ENCODE measurements around the gene BLNK.

The BLNK gene

GRCh38 chr10:96168546-96168945, 102.8 kb downstream of the BLNK start:
- CTCF ChIA-PET, result no interaction called here

GRCh38 chr10:96165726-96166125, 105.6 kb downstream of the BLNK start:
- no peak for DNase-seq (ENCODE audit: low spot score)
- H3K27ac ChIP-seq, result no peak overlapping the region
- TF ChIP-seq CTCF (conservative IDR thresholded peaks at IDR 0.05; ENCODE audit: low read depth), result no peak
- ChIA-PET CTCF (interaction anchor here (1.1 kb wide), 1 partner anchor 169 kb away, joined by 3 read pairs; no protein-coding TSS in a partner anchor), POLR2A (ENCODE audit: low non-redundant PET) (no interaction called here)

More at GRCh38 chr10:96168546-96168945, 102.8 kb downstream of the BLNK start:
- no peak for TF ChIP-seq CTCF (conservative IDR thresholded peaks at IDR 0.05; ENCODE audit: low read depth)
- DNase-seq (ENCODE audit: low spot score), result no peak
- no peak overlapping the region for H3K27ac ChIP-seq
- POLR2A ChIA-PET (ENCODE audit: low non-redundant PET), result no interaction called here

- no peak for TF ChIP-seq CTCF (conservative IDR thresholded peaks at IDR 0.05; ENCODE audit: low read depth)
- ChIA-PET CTCF (no interaction called here), POLR2A (ENCODE audit: low non-redundant PET) (no interaction called here)
- no peak overlapping the region for H3K27ac ChIP-seq
- DNase-seq (ENCODE audit: low spot score), result no peak
Observed at GRCh38 chr10:96153070-96153469, 118.3 kb downstream of the BLNK start.

- DNase-seq (ENCODE audit: low spot score), result no peak
- TF ChIP-seq CTCF (conservative IDR thresholded peaks at IDR 0.05; ENCODE audit: low read depth), result no peak
- ChIA-PET POLR2A (ENCODE audit: low non-redundant PET) (no interaction called here), CTCF (no interaction called here)
- no peak overlapping the region for H3K27ac ChIP-seq
Observed at GRCh38 chr10:96152437-96152836, 118.9 kb downstream of the BLNK start.

Data from RWPE1 (cell line).